HG03039 (cell line): ENCODE measurements around the gene COL4A3.

Experiments
- ATAC-seq: cut with Tn5 transposase; IDR thresholded peaks from one replicate; pipeline ENCODE4 v1.9.1; 2021; ENCODE audit warnings: mild to moderate bottlenecking, moderate library complexity; ENCODE audit not compliant: unreplicated experiment

The COL4A3 gene

DNA sequence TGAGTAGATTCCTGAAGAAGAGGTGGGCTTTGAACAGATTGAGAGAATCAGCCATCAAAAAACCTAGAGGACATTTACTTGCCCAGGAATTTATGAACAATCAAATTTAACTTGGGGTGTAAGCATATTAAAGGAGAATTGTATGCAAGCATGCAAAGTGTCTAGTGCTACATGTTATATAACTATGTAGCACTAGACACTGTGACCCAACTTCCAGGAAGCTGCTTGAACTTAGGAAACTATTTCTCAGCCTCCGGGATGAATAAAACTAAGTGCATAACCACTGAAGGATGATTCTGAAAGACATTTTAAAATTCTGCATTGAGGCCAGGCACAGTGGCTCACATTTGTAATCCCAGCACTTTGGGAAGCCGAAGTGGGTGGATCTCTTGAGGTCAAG is 173.0 kb downstream of the COL4A3 start:
- no peak for ATAC-seq

- ATAC-seq: no peak
These were observed 174.7 kb downstream of the COL4A3 start for GRCh38 chr2:227339098-227339599.

DNA sequence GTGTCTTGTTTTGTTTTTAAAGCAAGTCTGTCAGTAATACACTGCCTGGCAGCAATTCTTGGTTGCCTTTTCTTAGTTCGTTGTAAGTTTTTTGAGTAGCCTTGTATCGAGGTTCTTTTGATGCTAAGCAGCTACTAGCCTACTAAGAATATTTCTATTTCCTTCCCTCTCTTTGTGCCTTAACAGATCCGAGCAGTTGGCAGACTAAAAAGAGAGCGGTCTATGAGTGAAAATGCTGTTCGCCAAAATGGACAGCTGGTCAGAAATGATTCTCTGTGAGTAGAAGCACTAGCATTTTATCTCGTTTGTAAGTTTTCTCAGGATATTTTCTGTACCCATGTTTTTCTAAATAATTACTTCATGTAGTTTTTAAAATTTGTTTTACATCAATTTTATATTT is 175.7 kb downstream of the COL4A3 start:
- ATAC-seq: no peak

GRCh38 chr2:227341553-227341952 is 177.1 kb downstream of the COL4A3 start:
- no peak for ATAC-seq

DNA sequence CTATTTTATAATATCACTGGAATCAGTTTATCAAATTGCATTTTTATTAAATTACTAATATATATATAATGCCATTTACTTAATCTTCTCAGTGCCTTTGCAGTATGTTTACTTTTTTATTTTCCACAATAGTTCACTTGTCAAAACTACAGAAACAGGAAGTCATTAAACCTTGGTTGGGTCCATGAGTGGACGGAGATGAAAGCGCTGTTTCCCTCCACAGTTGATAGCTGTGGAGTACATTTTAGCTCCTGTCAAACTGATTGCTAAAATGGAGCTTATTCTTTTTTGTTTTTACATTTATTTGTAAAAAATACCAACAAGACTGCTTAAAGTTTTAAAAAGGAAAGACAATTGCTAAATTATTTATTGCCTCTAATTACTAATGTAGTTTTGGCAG is 179.8 kb downstream of the COL4A3 start:
- ATAC-seq: no peak

GRCh38 chr2:227347117-227347516 is 182.7 kb downstream of the COL4A3 start:
- no peak for ATAC-seq

DNA sequence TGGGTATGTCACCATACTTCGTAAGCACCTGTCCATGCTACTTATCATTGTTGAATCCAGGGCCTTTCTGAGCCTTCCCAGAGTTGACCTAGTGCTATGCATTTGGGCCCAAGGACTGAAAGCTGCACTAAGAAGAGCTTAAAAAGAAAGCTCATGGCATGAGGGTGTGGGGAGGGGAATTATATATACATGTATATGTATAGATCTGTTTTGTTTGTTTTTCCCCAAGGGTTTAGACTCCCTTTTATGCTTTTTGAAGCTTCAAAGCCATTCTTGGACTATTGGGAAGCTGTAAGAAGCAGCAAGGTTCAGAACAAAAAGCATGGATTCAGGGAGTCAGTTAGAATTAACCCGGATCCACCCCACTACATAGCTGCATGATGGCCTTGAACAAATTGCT is 183.9 kb downstream of the COL4A3 start:
- ATAC-seq: no peak

DNA sequence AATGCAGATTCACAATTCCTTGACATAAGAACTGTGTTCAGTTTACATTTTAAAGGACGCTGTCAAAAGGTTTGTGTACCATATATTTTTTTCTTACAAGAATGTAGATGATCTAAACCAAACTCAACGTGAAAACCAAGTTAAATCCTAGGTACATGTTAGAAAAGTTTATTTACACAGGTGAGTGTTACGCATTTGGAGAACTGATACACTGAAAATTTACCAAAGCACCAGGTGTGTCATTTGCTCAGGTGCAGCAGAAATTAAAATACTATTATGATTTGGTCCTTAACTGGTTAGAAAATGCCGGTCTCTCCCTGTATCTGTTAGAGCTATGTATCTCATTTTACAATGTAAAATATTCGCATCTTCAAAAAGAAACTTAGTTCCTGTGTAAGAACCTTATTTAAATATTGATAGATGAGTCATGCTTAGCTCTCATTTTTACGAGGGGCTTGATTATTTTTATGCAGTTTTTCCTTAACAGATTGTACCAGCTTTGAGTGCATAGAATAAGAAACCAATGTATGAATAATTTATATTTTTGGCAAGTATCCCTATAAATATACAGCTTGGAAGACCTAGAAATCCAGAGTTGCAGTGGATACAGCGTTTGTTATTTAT is 185.7 kb downstream of the COL4A3 start:
- ATAC-seq: no peak

DNA sequence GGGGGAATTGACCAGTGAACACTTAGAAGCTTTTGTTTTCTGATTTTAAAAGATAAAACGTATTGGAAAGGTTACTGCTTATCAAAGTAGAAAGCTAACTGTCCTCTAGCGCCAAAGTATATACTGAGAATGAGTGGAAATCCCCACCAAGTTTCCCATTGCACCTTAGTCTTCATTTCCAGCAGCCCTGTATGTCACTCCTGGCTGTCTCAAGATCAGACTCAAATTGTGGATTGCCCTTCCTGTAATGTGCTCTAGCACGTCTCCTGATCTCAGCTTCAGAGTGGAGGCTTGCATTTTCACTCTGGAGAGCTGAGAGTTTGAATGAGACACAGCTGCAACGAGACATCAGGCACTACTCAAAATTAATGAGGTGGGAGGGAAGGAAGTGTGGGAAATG is 187.2 kb downstream of the COL4A3 start:
- ATAC-seq: peak; percentile 93

- no peak for ATAC-seq
These were observed 195.9 kb downstream of the COL4A3 start for GRCh38 chr2:227360351-227360750.

DNA sequence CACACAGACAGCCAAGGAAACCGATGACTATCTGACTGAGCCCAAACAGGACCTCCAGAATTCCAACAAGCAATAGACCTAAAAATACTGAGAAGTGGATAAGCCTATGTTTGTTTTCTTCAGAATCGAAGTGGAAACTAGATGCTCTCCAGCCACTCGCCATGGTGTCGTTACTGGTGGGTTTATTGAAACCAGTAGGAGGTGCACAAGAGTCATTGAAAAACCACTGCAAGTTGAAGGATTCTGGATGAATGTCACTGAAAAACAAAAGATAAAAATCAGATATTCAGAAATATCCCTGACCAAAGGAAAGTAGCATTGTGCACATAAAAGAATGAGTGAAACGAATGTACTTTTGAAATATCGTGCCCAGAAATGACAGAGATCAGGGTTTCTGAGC is 199.3 kb downstream of the COL4A3 start:
- ATAC-seq: no peak
